GM12801 (cell line): ENCODE measurements around the gene PRKD2.

Experiments used
- TF ChIP-seq, protein P1 (sequence below): IDR thresholded peaks from one replicate; pipeline ENCODE4 v1.5.1; 2011; ENCODE audit warnings: control low read depth; ENCODE audit not compliant: insufficient read length; ENCODE audit errors: extremely low read depth

Gene PRKD2

DNA sequence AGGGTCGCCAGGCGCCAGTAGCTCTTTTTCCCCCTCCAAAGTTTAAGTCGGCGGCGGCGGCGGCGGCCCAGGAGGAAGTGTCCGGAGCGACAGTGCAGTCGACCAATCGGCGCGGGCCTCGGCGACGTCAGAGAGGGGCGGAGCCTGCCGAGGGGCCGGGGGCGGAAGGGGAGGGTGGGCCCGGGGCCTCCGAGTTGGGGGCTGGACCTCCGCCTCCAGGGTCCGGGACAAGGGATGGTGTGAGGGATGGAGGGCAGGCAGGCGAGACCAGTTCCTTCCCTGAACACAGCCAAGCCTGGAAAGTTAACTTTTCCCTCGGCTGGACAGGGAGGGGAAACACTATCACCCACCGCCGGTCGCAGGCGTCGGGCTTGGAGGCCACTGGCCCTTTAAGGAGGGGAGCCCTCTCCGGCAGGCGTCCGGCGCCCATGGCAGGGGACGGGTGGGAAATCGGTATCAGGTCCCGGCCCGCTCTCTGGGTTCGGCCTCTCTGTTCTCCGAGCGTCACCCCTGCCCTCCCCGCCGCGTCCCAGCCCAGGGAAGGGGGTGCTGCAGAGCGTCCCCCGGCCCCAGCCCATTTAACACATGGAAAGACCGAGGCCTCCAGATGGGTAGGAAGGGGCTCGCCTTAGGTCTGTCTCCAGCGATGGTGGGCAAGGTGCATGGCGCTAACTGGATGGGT lies at the start of gene PRKD2:
PRKD2 (minus strand) TSS at position 81 of the 682 bp plus-strand sequence. CDS start 744 bp downstream, outside the sequence.
- TF ChIP-seq, protein P1, sequence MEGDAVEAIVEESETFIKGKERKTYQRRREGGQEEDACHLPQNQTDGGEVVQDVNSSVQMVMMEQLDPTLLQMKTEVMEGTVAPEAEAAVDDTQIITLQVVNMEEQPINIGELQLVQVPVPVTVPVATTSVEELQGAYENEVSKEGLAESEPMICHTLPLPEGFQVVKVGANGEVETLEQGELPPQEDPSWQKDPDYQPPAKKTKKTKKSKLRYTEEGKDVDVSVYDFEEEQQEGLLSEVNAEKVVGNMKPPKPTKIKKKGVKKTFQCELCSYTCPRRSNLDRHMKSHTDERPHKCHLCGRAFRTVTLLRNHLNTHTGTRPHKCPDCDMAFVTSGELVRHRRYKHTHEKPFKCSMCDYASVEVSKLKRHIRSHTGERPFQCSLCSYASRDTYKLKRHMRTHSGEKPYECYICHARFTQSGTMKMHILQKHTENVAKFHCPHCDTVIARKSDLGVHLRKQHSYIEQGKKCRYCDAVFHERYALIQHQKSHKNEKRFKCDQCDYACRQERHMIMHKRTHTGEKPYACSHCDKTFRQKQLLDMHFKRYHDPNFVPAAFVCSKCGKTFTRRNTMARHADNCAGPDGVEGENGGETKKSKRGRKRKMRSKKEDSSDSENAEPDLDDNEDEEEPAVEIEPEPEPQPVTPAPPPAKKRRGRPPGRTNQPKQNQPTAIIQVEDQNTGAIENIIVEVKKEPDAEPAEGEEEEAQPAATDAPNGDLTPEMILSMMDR: no peak

DNA sequence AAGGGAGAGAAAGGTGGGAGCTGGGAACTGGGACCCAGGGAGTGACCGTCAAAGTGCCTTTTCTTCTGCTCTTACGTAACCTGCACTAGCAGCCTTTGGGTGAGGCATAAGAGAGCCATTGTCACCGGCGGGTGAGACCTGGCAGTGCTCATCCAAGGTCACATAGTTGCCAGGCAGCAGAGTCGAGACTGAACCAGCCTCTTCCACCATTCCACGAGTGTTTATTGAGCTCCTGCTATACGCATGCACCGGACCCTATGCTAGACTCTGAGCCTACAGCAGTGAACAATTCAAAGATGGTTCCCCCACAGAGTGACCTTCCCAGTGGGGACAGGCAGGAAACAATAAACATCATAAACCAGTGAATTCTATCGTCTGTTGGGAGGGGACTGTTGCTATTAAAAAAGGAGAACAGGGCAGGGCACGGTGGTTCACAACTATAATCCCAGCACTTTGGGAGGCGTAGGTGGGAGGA lies 47.9 kb upstream of the PRKD2 start:
- TF ChIP-seq, protein P1: no peak

DNA sequence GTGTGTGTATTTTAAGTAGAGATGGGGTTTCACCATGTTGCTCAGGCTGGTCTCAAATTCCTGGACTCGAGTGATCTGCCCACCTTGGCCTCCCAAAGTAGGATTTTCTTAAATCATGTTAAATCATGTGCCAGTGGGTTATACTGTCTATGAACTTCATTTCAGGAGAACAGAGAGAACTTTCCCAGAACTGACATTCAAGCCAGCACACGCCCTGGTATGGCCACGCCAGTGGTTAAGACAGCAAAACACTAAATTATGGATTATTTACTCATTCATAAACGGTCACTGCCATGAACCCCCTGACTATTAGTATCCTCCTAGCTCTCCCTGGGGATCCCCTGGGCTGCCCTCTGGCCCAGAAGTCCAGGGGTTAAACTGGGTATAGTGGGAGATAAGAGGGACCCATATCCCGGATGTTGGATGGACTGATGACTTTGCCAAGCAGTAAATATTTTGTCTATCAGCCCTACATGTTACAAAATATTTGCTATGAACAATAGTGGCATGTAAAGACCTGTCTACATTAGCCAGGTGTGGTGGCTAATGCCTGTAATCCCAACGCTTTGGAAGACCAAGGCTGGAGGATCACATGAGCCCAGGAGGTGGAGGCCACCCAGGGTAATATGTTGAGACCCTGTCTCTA lies 45.5 kb upstream of the PRKD2 start:
- TF ChIP-seq, protein P1: no peak

DNA sequence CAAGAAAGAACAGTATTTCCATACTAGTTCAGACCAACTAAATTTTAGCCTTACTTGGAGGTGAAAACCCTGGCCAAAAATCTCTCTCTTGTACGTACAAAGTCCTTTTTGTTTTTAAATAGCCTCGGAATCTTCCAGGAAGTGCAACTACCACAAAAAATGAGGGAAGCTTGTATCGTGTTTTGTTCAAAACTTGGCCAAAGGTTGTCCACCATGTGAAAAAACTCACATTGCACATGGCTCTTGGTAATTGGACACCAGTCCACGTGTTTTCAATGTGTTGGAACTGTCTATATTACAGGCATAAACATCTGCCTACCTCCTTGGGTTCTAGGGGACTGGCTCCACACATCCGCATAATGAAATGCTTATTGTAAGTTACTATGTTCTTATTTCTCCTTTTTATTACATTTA lies 44.5 kb upstream of the PRKD2 start:
- TF ChIP-seq, protein P1: no peak

DNA sequence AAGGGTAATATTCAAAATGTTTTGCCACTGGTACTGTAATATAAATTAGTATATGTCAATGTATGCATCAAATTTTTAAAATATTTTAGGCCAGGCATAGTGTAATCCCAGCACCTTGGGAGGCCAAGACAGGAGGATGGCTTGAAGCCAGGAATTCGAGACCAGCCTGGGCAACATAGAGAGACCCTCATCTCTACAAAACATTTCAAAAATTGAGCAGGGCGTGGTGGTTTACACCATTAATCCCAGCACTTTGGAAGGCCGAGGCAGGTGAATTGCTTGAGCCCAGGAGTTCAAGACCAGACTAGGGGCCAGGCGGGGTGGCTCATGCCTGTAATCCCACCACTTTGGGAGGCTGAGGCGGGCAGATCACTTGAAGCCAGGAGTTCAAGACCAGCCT lies 43.4 kb upstream of the PRKD2 start:
- TF ChIP-seq, protein P1: no peak

DNA sequence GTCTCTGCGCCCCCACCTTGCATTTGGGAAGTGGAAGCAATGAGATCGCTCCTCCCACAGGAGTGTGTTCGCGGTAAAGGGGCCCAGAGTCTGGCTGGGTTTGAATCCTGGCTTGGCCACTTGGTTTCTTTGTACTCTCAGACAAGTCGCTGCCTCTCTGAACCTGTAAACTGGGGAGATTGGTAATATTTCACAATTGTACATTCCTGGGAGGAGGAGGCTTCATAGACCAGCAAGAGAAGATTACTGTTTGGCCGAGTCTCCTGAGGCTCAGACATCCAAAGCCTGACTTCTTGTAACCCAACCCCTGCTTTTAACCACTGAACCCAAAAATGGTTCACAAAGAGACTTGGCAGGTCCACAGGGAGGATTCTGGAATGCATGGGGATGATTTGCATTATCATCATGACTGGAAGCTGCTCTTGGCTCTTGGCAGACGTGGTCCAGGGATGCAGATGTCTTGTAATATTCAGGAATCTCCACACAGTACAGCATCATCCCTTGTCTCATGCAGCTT lies 43.0 kb upstream of the PRKD2 start:
- TF ChIP-seq, protein P1: no peak

DNA sequence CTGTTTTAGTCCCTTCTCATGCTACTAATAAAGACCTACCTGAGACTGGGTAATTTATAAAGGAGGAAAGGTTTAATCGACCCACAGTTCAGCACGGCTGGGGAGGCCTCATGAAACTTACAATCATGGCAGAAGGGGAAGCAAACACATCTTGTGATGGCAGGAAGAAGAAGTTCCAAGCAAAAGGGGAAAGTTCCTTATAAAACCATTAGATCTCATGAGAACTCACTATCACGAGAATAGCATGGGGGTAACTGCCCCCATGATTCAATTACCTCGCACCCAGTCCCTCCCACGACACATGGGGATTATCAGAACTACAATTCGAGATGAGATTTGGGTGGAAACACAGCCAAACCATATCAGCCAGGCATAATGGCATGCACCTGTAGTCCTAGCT lies 42.3 kb upstream of the PRKD2 start:
- TF ChIP-seq, protein P1: no peak
